NCI-H774 (cell line): ENCODE results near the gene SNAP47.

Source experiments
- DNase-seq: peaks from one replicate; lab custom pipeline; 2025; lab: John Stamatoyannopoulos, UW

SNAP47 gene

GRCh38 chr1:227732586-227733308 is 2.5 kb upstream of the SNAP47 start:
- no peak for DNase-seq

- no peak for DNase-seq
These were observed 1.9 kb upstream of the SNAP47 start for GRCh38 chr1:227733309-227733705.

- DNase-seq = no peak
These were observed 1.3 kb upstream of the SNAP47 start for GRCh38 chr1:227733751-227734545.

- no peak for DNase-seq
These were observed 734 bp upstream of the SNAP47 start for GRCh38 chr1:227734546-227734855.

GRCh38 chr1:227735539-227736285 is 477 bp downstream of the SNAP47 start:
- DNase-seq = no peak

GRCh38 chr1:227736814-227737432 is 1.7 kb downstream of the SNAP47 start:
- DNase-seq = no peak

- no peak for DNase-seq
These were observed 3.6 kb downstream of the SNAP47 start for GRCh38 chr1:227738820-227739219.

GRCh38 chr1:227739636-227740035 is 4.4 kb downstream of the SNAP47 start:
- DNase-seq = no peak

- DNase-seq = no peak
These were observed 5.2 kb downstream of the SNAP47 start for GRCh38 chr1:227740401-227740960.

- no peak for DNase-seq
These were observed 6.1 kb downstream of the SNAP47 start for GRCh38 chr1:227741166-227741870.

GRCh38 chr1:227742738-227743715 is 7.8 kb downstream of the SNAP47 start:
- no peak for DNase-seq

GRCh38 chr1:227744668-227745067 is 9.4 kb downstream of the SNAP47 start:
- no peak for DNase-seq

- no peak for DNase-seq
These were observed 10.5 kb downstream of the SNAP47 start for GRCh38 chr1:227745568-227746265.

GRCh38 chr1:227746676-227747075 is 11.4 kb downstream of the SNAP47 start:
- DNase-seq = no peak

- DNase-seq = no peak
These were observed 12.1 kb downstream of the SNAP47 start for GRCh38 chr1:227747382-227747781.

GRCh38 chr1:227747948-227748495 is 12.8 kb downstream of the SNAP47 start:
- DNase-seq = no peak

GRCh38 chr1:227748496-227749182 is 13.4 kb downstream of the SNAP47 start:
- no peak for DNase-seq

GRCh38 chr1:227749225-227749624 is 14.0 kb downstream of the SNAP47 start:
- DNase-seq = no peak
